ENCODE measurements around the gene SASS6.

- TF ChIP-seq TAF1 (IDR thresholded peaks at IDR 0.05; ENCODE audit: borderline replicate concordance, insufficient read depth, low read length), result no peak
- no peak for TF ChIP-seq POLR2AphosphoS5 (IDR thresholded peaks at IDR 0.05; ENCODE audit: low read depth, low read length)
These were observed 1.1 kb downstream of the SASS6 start for GRCh38 chr1:100131623-100132022.
